IMR-90 (cell line): Measurements from ENCODE around the gene TMEM63A. TPM values are rescaled to one million over a fixed set of nuclear protein-coding genes. Genes with fewer than 3 reads are reported as not detected.

Experiments used
- ATAC-seq: fragments of 200-7000 bp; cut with Tn5 transposase; 2 replicates; pipeline ENCODE4 v1.9.1; 2020; ENCODE audit warnings: low read depth, mild to moderate bottlenecking, moderate library complexity
- BruUV-seq: library from RNA; stranded (reverse); fragments of 400-500 nt; replicated peaks from 2 replicates; lab custom pipeline; 2021; lab: Mats Ljungman, UMichigan
- CTCF ChIA-PET: fragments of 300-600 bp; formaldehyde crosslinking; extraction: SDS; loops from one replicate; lab custom pipeline; 2021; ENCODE audit warnings: antibody characterized with exemption; lab: Yijun Ruan, JAX
- POLR2A ChIA-PET: fragments of 300-600 bp; sonication (Branson Sonifier 250); formaldehyde crosslinking; loops from one replicate; lab custom pipeline; 2022; ENCODE audit warnings: antibody characterized with exemption; ENCODE audit not compliant: unreplicated experiment; lab: Charles Lee
- DNase-seq: peaks from one replicate; pipeline ENCODE4 v3.0.0; 2013
- H2AFZ ChIP-seq: replicated peaks from 2 replicates; pipeline ENCODE3; 2013; ENCODE audit warnings: low read length, mild to moderate bottlenecking; ENCODE audit not compliant: poor library complexity
- H2AK5ac ChIP-seq: 2 replicates; pipeline ENCODE4 v1.6.1; 2013; ENCODE audit warnings: low read depth, low read length, inconsistent platforms
- H2AK9ac ChIP-seq: replicated peaks from 2 replicates; pipeline ENCODE3; 2013; ENCODE audit warnings: mild to moderate bottlenecking, low read depth, low read length, moderate library complexity; ENCODE audit not compliant: poor library complexity
- H2BK120ac ChIP-seq: 2 replicates; pipeline ENCODE4 v1.6.1; 2013; ENCODE audit warnings: low read depth, low read length, inconsistent platforms
- H2BK15ac ChIP-seq: 3 replicates; pipeline ENCODE4 v1.6.1; 2013; ENCODE audit warnings: low read depth, low read length, inconsistent platforms
- H2BK20ac ChIP-seq: 2 replicates; pipeline ENCODE4 v1.6.1; 2013; ENCODE audit warnings: low read depth, mild to moderate bottlenecking, inconsistent platforms, low read length, moderate library complexity
- H2BK5ac ChIP-seq: 2 replicates; pipeline ENCODE4 v1.6.1; 2013; ENCODE audit warnings: mild to moderate bottlenecking, low read depth, low read length, inconsistent platforms; ENCODE audit not compliant: poor library complexity, severe bottlenecking
- H3K14ac ChIP-seq: replicated peaks from 2 replicates; pipeline ENCODE4 v1.6.1; 2013; ENCODE audit warnings: low read depth, low read length, inconsistent platforms
- H3K18ac ChIP-seq: 2 replicates; pipeline ENCODE4 v1.6.1; 2013; ENCODE audit warnings: low read depth, low read length, control low read depth
- H3K23ac ChIP-seq: 2 replicates; pipeline ENCODE4 v1.6.1; 2013; ENCODE audit warnings: low read depth, low read length, inconsistent platforms
- H3K27ac ChIP-seq: 2 replicates; pipeline ENCODE4 v1.5.1; 2013; ENCODE audit warnings: mild to moderate bottlenecking, control low read depth, low read length; ENCODE audit not compliant: insufficient read depth
- H3K27me3 ChIP-seq: 2 replicates; pipeline ENCODE4 v1.6.1; 2013; ENCODE audit warnings: low read length; ENCODE audit not compliant: control insufficient read depth, insufficient read depth
- H3K36me3 ChIP-seq: 2 replicates; pipeline ENCODE4 v1.6.1; 2013; ENCODE audit warnings: low read length, mixed read lengths; ENCODE audit not compliant: control insufficient read depth, insufficient read depth
- H3K4ac ChIP-seq: 2 replicates; pipeline ENCODE4 v1.6.1; 2013; ENCODE audit warnings: low read depth, low read length, inconsistent platforms
- H3K4me1 ChIP-seq: 2 replicates; pipeline ENCODE4 v1.6.1; 2013; ENCODE audit warnings: low read length, mixed read lengths; ENCODE audit not compliant: control insufficient read depth, insufficient read depth
- H3K4me2 ChIP-seq: 2 replicates; pipeline ENCODE4 v1.6.1; 2013; ENCODE audit warnings: low read depth, mild to moderate bottlenecking, control low read depth, low read length, moderate library complexity
- H3K4me3 ChIP-seq: 2 replicates; pipeline ENCODE4 v1.5.1; 2013; ENCODE audit warnings: low read depth, mild to moderate bottlenecking, control low read depth, low read length, moderate library complexity; ENCODE audit not compliant: insufficient read depth
- H3K56ac ChIP-seq: 2 replicates; pipeline ENCODE4 v1.6.1; 2013; ENCODE audit warnings: low read length, inconsistent platforms; ENCODE audit not compliant: insufficient read depth; ENCODE audit errors: extremely low read depth
- H3K79me1 ChIP-seq, 2 experiments: 2 replicates each; pipeline ENCODE4 v1.6.1; 2013; ENCODE audit warnings: low read length in 2 of 2, inconsistent platforms in 1 of 2, low read depth in 1 of 2
- H3K9ac ChIP-seq: 2 replicates; pipeline ENCODE4 v1.6.1; 2013; ENCODE audit warnings: low read depth, low read length, control low read depth
- H3K9me1 ChIP-seq: 2 replicates; pipeline ENCODE4 v1.6.1; 2013; ENCODE audit warnings: low read length, inconsistent platforms; ENCODE audit not compliant: insufficient read depth
- H3K9me3 ChIP-seq: 2 replicates; pipeline ENCODE4 v1.6.1; 2013; ENCODE audit warnings: low read length; ENCODE audit not compliant: control insufficient read depth, insufficient read depth
- H4K20me1 ChIP-seq: 2 replicates; pipeline ENCODE4 v1.6.1; 2013; ENCODE audit warnings: low read length, inconsistent platforms; ENCODE audit not compliant: insufficient read depth
- H4K5ac ChIP-seq: 2 replicates; pipeline ENCODE4 v1.6.1; 2013; ENCODE audit warnings: mild to moderate bottlenecking, low read depth, low read length, control low read depth
- H4K8ac ChIP-seq, 2 experiments: 2 replicates each; pipeline ENCODE4 v1.6.1; 2013; ENCODE audit warnings: low read depth in 2 of 2, low read length in 2 of 2, control low read depth in 1 of 2, inconsistent platforms in 1 of 2
- H4K91ac ChIP-seq: 2 replicates; pipeline ENCODE4 v1.6.1; 2013; ENCODE audit warnings: low read depth, low read length, inconsistent platforms; ENCODE audit not compliant: insufficient read depth
- BHLHE40 ChIP-seq: fragments of 150-350 bp; IDR thresholded peaks from 2 replicates; pipeline ENCODE4 v1.6.1; 2016; ENCODE audit warnings: mild to moderate bottlenecking, low read depth, low read length
- CTCF ChIP-seq: conservative IDR thresholded peaks from 2 replicates; pipeline ENCODE4 v1.5.1; 2012; ENCODE audit warnings: mild to moderate bottlenecking, low read depth, low read length, improper control_type of control experiment
- MAZ ChIP-seq: IDR thresholded peaks from 2 replicates; pipeline ENCODE4 v1.6.1; 2012; ENCODE audit warnings: low read depth, mild to moderate bottlenecking, low read length, improper control_type of control experiment, moderate library complexity, borderline replicate concordance
- MXI1 ChIP-seq: IDR thresholded peaks from 2 replicates; pipeline ENCODE4 v1.6.1; 2012; ENCODE audit warnings: low read depth, mild to moderate bottlenecking, low read length, moderate library complexity, borderline replicate concordance
- SMC3 ChIP-seq: fragments of 150-350 bp; IDR thresholded peaks from 2 replicates; pipeline ENCODE4 v1.6.1; 2016; ENCODE audit warnings: low read depth, mild to moderate bottlenecking, antibody characterized with exemption, low read length, moderate library complexity
- WGBS, 2 experiments: methylation state at CpG; one replicate each; pipeline versions ENCODE4 v1.1.5 to v1.1.7; 2013; ENCODE audit warnings: missing lambda C conversion rate in 2 of 2; ENCODE audit not compliant: insufficient read length in 1 of 2; ENCODE audit errors: extremely low coverage in 2 of 2; 5-methylcytosine and 5-hydroxymethylcytosine counted together
- dilution Hi-C: fragments of 300-500 bp; cut with HindIII; formaldehyde crosslinking; loops from one replicate; pipeline ENCODE4 v1.14.3; 2018; ENCODE audit warnings: low sequenced_read_pairs; ENCODE audit not compliant: unreplicated experiment
- in situ Hi-C: fragments of 300-500 bp; cut with MboI; formaldehyde crosslinking; loops from 3 replicates; pipeline ENCODE4 v1.14.3; 2019; ENCODE audit warnings: low sequenced_read_pairs, inconsistent platforms, mixed read lengths
- intact Hi-C: fragments of 100-400 bp; cut with micrococcal nuclease; formaldehyde crosslinking; loops from 2 replicates; pipeline ENCODE4 v1.10.0; 2022
- polyA plus RNA-seq, 3 experiments: library from polyadenylated mRNA; depleted of rRNA; stranded (reverse); fragments of >200 nt; gene quantifications; 2 replicates each; pipeline ENCODE4 v1.2.3, GENCODE V29; 2012; ENCODE audit warnings: low replicate concordance in 1 of 3
- total RNA-seq: library from RNA; depleted of rRNA; stranded (reverse); fragments of >200 nt; gene quantifications from 2 replicates; pipeline ENCODE4 v1.2.3, GENCODE V29; 2012

Gene TMEM63A
- total and polyA plus RNA-seq, 2 of the 4 experiments (the other 2 are of a cell fraction) = 4.7 to 23.3 TPM

- intact Hi-C loops (no loop called here), in situ Hi-C loops (no loop called here), dilution Hi-C loops (no loop called here)
- peaks cover 14% of the 10 kb centered on the region for H3K9me1 ChIP-seq
- H4K5ac ChIP-seq = no peak overlapping the region
- no peak overlapping the region for H3K9ac ChIP-seq
- H4K20me1 ChIP-seq = peaks cover 35% of the 10 kb centered on the region
- no peak overlapping the region for H2BK5ac ChIP-seq
- H3K4me3 ChIP-seq = no peak overlapping the region
- no peak overlapping the region for H3K23ac ChIP-seq
- H3K9me3 ChIP-seq = no peaks in the 10 kb centered on the region
- no peak overlapping the region for H3K4ac ChIP-seq
- H2BK20ac ChIP-seq = no peak overlapping the region
- ATAC-seq (no peak), DNase-seq (no peak)
- peaks cover 21 to 77% of the 10 kb centered on the region in 2 experiments for H3K79me1 ChIP-seq
- H3K36me3 ChIP-seq = peaks cover 26% of the 10 kb centered on the region
- H4K8ac ChIP-seq = no peak overlapping the region
- H2AFZ ChIP-seq = peak overlapping the region; percentile 48
- peaks cover 9% of the 10 kb centered on the region; the same call in 1 of the 2 replicates for H3K4me1 ChIP-seq
- H3K56ac ChIP-seq = no peak overlapping the region
- no peak overlapping the region for H3K18ac ChIP-seq
- H3K14ac ChIP-seq = no peak overlapping the region
- WGBS, 2 experiments = 100% methylated on average over 2 of the region's 12 CpGs; no CpG with 5 or more reads in 1 of the 2 experiments
- TF ChIP-seq BHLHE40 (no peak), CTCF (no peak), SMC3 (no peak), MAZ (no peak), MXI1 (no peak)
- no peak overlapping the region for H2BK120ac ChIP-seq
- no peaks in the 10 kb centered on the region for H3K27me3 ChIP-seq
- H2AK5ac ChIP-seq = no peak overlapping the region
- H2BK15ac ChIP-seq = no peak overlapping the region
- no peak overlapping the region for H3K27ac ChIP-seq
- ChIA-PET CTCF (no interaction called here), POLR2A (no interaction called here)
- BruUV-seq = no TSS peak
- no peak overlapping the region for H3K4me2 ChIP-seq
- no peak overlapping the region for H4K91ac ChIP-seq
- H2AK9ac ChIP-seq = peak overlapping the region; percentile 51
These were observed 5.2 kb downstream of the TMEM63A start for GRCh38 chr1:225876900-225877510.
